B cell (primary cell): ENCODE measurements around the gene CLINT1. TPM values are rescaled to one million over a fixed set of nuclear protein-coding genes. Genes with fewer than 3 reads are reported as not detected.

Experiments used
- ATAC-seq: fragments of 200-7000 bp; cut with Tn5 transposase; one replicate; pipeline ENCODE4 v1.10.0; 2021; ENCODE audit warnings: low read depth, mild to moderate bottlenecking, moderate number of reproducible peaks, moderate library complexity
- CTCF ChIA-PET: fragments of 350-600 bp; sonication (Branson Sonifier 250); formaldehyde crosslinking; loops from one replicate; lab custom pipeline; 2021; ENCODE audit warnings: antibody characterized with exemption, inconsistent platforms; lab: Charles Lee
- POLR2A ChIA-PET: fragments of 350-600 bp; sonication (Branson Sonifier 250); formaldehyde crosslinking; loops from one replicate; lab custom pipeline; 2021; ENCODE audit warnings: antibody characterized with exemption; lab: Charles Lee
- DNase-seq: peaks from one replicate; pipeline ENCODE4 v3.0.0; 2013
- H2AFZ ChIP-seq: 2 replicates; pipeline ENCODE4 v1.6.1; 2012; ENCODE audit warnings: mild to moderate bottlenecking, low read depth, low read length; ENCODE audit not compliant: insufficient read depth, poor library complexity, severe bottlenecking
- H3K27ac ChIP-seq, 2 donors: 1 replicate in 1 of 2; 2 replicates in 1 of 2; pipeline ENCODE4 v1.5.1; 2012 to 2013; ENCODE audit warnings: low read length in 2 of 2, mild to moderate bottlenecking in 2 of 2, moderate library complexity in 1 of 2
- H3K27me3 ChIP-seq, 4 experiments: fragments of 200-600 bp in 1 of 4; sonication (generic) in 1 of 4; replicated peaks in 1 of 4; 1 replicate in 2 of 4; 2 replicates in 2 of 4; pipeline versions ENCODE4 v1.6.1 to v1.7.0; 2013 to 2016; ENCODE audit warnings: low read length in 3 of 4, mild to moderate bottlenecking in 2 of 4, mixed read lengths in 1 of 4, moderate library complexity in 1 of 4; ENCODE audit not compliant: insufficient read depth in 4 of 4, control insufficient read depth in 3 of 4; ENCODE audit errors: control extremely low read depth in 1 of 4
- H3K36me3 ChIP-seq, 2 experiments: replicated peaks in 1 of 2; 1 replicate in 1 of 2; 2 replicates in 1 of 2; pipeline versions ENCODE4 v1.6.1 to v1.7.1; 2013; ENCODE audit warnings: low read length in 1 of 2; ENCODE audit not compliant: insufficient read depth in 2 of 2, control insufficient read depth in 1 of 2; ENCODE audit errors: control extremely low read depth in 1 of 2, extremely low read depth in 1 of 2
- H3K4me1 ChIP-seq, 2 donors: fragments of 200-600 bp in 1 of 2; sonication (generic) in 1 of 2; 1 replicate in 1 of 2; 2 replicates in 1 of 2; pipeline versions ENCODE4 v1.5.1 to v1.6.1; 2013 to 2017; ENCODE audit warnings: low read length in 2 of 2; ENCODE audit not compliant: control insufficient read depth in 2 of 2, insufficient read depth in 2 of 2
- H3K4me2 ChIP-seq: replicated peaks from 2 replicates; pipeline ENCODE3; 2012; ENCODE audit warnings: mild to moderate bottlenecking, low read depth, low read length; ENCODE audit not compliant: poor library complexity, severe bottlenecking
- H3K4me3 ChIP-seq, 5 experiments: fragments of 200-600 bp in 1 of 5; sonication (generic) in 1 of 5; 1 replicate in 3 of 5; 2 replicates in 2 of 5; pipeline versions ENCODE4 v1.5.1 to v1.7.0; 2011 to 2016; ENCODE audit warnings: low read length in 4 of 5, mild to moderate bottlenecking in 4 of 5, low read depth in 2 of 5, control low read depth in 1 of 5, moderate library complexity in 1 of 5; ENCODE audit not compliant: insufficient read depth in 1 of 5; ENCODE audit errors: control extremely low read depth in 1 of 5, extremely low read depth in 1 of 5
- H3K79me2 ChIP-seq: fragments of 200-600 bp; sonication (generic); one replicate; pipeline ENCODE4 v1.6.0; 2016; ENCODE audit warnings: low read length; ENCODE audit not compliant: control insufficient read depth, insufficient read depth
- H3K9ac ChIP-seq: fragments of 200-600 bp; sonication (generic); 2 replicates; pipeline ENCODE4 v1.6.1; 2017; ENCODE audit warnings: mild to moderate bottlenecking, low read length, moderate library complexity
- H3K9me3 ChIP-seq, 3 donors: one replicate each; pipeline versions ENCODE4 v1.6.1 to v1.7.1; 2013; ENCODE audit warnings: low read length in 2 of 3; ENCODE audit not compliant: control insufficient read depth in 2 of 3, insufficient read depth in 1 of 3; ENCODE audit errors: control extremely low read depth in 1 of 3
- H4K20me1 ChIP-seq: 2 replicates; pipeline ENCODE4 v1.6.0; 2012; ENCODE audit warnings: mild to moderate bottlenecking, low read length; ENCODE audit not compliant: insufficient read depth, control insufficient read depth, poor library complexity, severe bottlenecking
- H3K27ac Mint-ChIP-seq: one replicate; pipeline ENCODE4 v1.8.0; 2021; ENCODE audit warnings: mixed read lengths
- H3K27me3 Mint-ChIP-seq: one replicate; pipeline ENCODE4 v1.8.0; 2021; ENCODE audit warnings: mixed read lengths
- H3K4me1 Mint-ChIP-seq: one replicate; pipeline ENCODE4 v1.8.0; 2021; ENCODE audit warnings: mixed read lengths
- H3K4me3 Mint-ChIP-seq: one replicate; pipeline ENCODE4 v1.8.0; 2021; ENCODE audit warnings: mixed read lengths
- H3K9me3 Mint-ChIP-seq: one replicate; pipeline ENCODE4 v1.8.0; 2022; ENCODE audit warnings: mixed read lengths; ENCODE audit not compliant: insufficient read depth
- EZH2 ChIP-seq: IDR thresholded peaks from 2 replicates; pipeline ENCODE4 v1.6.1; 2012; ENCODE audit warnings: borderline replicate concordance, low read depth, mild to moderate bottlenecking, moderate library complexity, low read length; ENCODE audit not compliant: insufficient read depth, poor library complexity, severe bottlenecking
- WGBS: methylation state at CpG from one replicate; pipeline ENCODE4 v1.1.5; 2013; ENCODE audit warnings: missing lambda C conversion rate; ENCODE audit not compliant: insufficient coverage; 5-methylcytosine and 5-hydroxymethylcytosine counted together
- intact Hi-C: fragments of 100-400 bp; cut with micrococcal nuclease; formaldehyde crosslinking; loops from one replicate; pipeline ENCODE4 v1.10.0; 2022
- polyA plus RNA-seq: library from polyadenylated mRNA; depleted of rRNA; stranded (reverse); fragments of >200 nt; gene quantifications from 2 replicates; pipeline ENCODE4 v1.2.3, GENCODE V29; 2012
- total RNA-seq, 2 donors: library from RNA; stranded (reverse); fragments of 120-200 nt in 1 of 2; gene quantifications; 1 replicate in 1 of 2; 2 replicates in 1 of 2; pipeline versions ENCODE4 v1.2.3 to v1.2.4, GENCODE V29; 2013 to 2022
- TF ChIP-seq, protein P1 (sequence below): fragments of 200-600 bp; IDR thresholded peaks from one replicate; pipeline ENCODE4 v1.8.0; 2022; ENCODE audit warnings: antibody characterized with exemption, mild to moderate bottlenecking

The CLINT1 gene
- total and polyA plus RNA-seq, 2 donors (not counting 1 experiment from before 2014, with no cell fraction given): 69.7 to 89.1 TPM

GRCh38 chr5:157865781-157866180 lies 6.8 kb upstream of the CLINT1 start:
- no peaks in the 10 kb centered on the region for H3K27me3 ChIP-seq
- ATAC-seq: no peak
- no peak overlapping the region for H3K4me2 ChIP-seq
- H3K9ac ChIP-seq: no peak overlapping the region
- POLR2A ChIA-PET: no interaction called here
- TF ChIP-seq EZH2: no peak
- TF ChIP-seq, protein P1, sequence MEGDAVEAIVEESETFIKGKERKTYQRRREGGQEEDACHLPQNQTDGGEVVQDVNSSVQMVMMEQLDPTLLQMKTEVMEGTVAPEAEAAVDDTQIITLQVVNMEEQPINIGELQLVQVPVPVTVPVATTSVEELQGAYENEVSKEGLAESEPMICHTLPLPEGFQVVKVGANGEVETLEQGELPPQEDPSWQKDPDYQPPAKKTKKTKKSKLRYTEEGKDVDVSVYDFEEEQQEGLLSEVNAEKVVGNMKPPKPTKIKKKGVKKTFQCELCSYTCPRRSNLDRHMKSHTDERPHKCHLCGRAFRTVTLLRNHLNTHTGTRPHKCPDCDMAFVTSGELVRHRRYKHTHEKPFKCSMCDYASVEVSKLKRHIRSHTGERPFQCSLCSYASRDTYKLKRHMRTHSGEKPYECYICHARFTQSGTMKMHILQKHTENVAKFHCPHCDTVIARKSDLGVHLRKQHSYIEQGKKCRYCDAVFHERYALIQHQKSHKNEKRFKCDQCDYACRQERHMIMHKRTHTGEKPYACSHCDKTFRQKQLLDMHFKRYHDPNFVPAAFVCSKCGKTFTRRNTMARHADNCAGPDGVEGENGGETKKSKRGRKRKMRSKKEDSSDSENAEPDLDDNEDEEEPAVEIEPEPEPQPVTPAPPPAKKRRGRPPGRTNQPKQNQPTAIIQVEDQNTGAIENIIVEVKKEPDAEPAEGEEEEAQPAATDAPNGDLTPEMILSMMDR: no peak
- no peaks in the 10 kb centered on the region for H3K36me3 ChIP-seq
- intact Hi-C loops: no loop called here
- H3K27ac ChIP-seq: no peak overlapping the region
- CTCF ChIA-PET: no interaction called here
- H3K27ac Mint-ChIP-seq: no peak overlapping the region
- H3K27me3 Mint-ChIP-seq: no peaks in the 10 kb centered on the region
- peaks cover 17% of the 10 kb centered on the region for H3K4me1 Mint-ChIP-seq
- no peak overlapping the region for H3K4me3 ChIP-seq
- H3K4me3 Mint-ChIP-seq: no peak overlapping the region
- no peak for DNase-seq
- H2AFZ ChIP-seq: no peak overlapping the region
- H3K4me1 ChIP-seq: peaks cover 0 to 16% of the 10 kb centered on the region in 2 donors
- no peaks in the 10 kb centered on the region for H4K20me1 ChIP-seq
- peaks cover 0 to 7% (median 0%) of the 10 kb centered on the region in 3 donors for H3K9me3 ChIP-seq
- H3K79me2 ChIP-seq: no peaks in the 10 kb centered on the region
- no peaks in the 10 kb centered on the region for H3K9me3 Mint-ChIP-seq
- WGBS: 91% methylated on average over 3 of the region's 4 CpGs

GRCh38 chr5:157864067-157864466 lies 5.1 kb upstream of the CLINT1 start:
- Mint-ChIP-seq H3K4me1 (peaks cover 29% of the 10 kb centered on the region), H3K9me3 (no peaks in the 10 kb centered on the region), H3K27me3 (no peaks in the 10 kb centered on the region), H3K27ac (no peak overlapping the region), H3K4me3 (no peak overlapping the region)
- ATAC-seq: no peak
- Histone ChIP-seq H3K27ac (no peak overlapping the region), H3K27me3 (no peaks in the 10 kb centered on the region), H3K4me3 (no peak overlapping the region), H3K9me3 (no peaks in the 10 kb centered on the region), H3K4me2 (no peak overlapping the region), H3K4me1 (peaks cover 0 to 25% of the 10 kb centered on the region in 2 donors), H3K79me2 (peaks cover 6% of the 10 kb centered on the region), H4K20me1 (no peaks in the 10 kb centered on the region), H3K9ac (no peak overlapping the region), H3K36me3 (no peaks in the 10 kb centered on the region), H2AFZ (no peak overlapping the region)
- TF ChIP-seq, protein P1: no peak
- no peak for TF ChIP-seq EZH2
- no peak for DNase-seq
- intact Hi-C loops: no loop called here
- 37% methylated on average over 4 of the region's 4 CpGs for WGBS
- ChIA-PET POLR2A (no interaction called here), CTCF (no interaction called here)
